ENCODE results near the gene POC5.
"Not testable (repeated sequence)": the region's sequence is repeated elsewhere in the genome, so short reads cannot be mapped to it uniquely, and the experiment has no call there.

Gene POC5

GRCh38 chr5:75695472-75696351 is 21.5 kb downstream of the POC5 start:
- not testable (repeated sequence) for DNase-seq

GRCh38 chr5:75694781-75695180 is 22.5 kb downstream of the POC5 start:
- no peak for DNase-seq

- peak in 1 of 2 experiments; percentile 2 for DNase-seq
These were observed 26.6 kb downstream of the POC5 start for GRCh38 chr5:75690669-75691068.

- no peak for DNase-seq
These were observed 30.8 kb downstream of the POC5 start for GRCh38 chr5:75686480-75686879.

GRCh38 chr5:75685141-75685540 is 32.1 kb downstream of the POC5 start:
- DNase-seq: no peak

GRCh38 chr5:75681125-75681830 is 36.0 kb downstream of the POC5 start:
- DNase-seq: peak; percentile 56 to 60

GRCh38 chr5:75678155-75678554 is 39.1 kb downstream of the POC5 start:
- no peak for DNase-seq

GRCh38 chr5:75677607-75678006 is 39.6 kb downstream of the POC5 start:
- DNase-seq: no peak

- no peak for DNase-seq
These were observed 41.5 kb downstream of the POC5 start for GRCh38 chr5:75675783-75676182.

- DNase-seq: no peak
These were observed 44.6 kb downstream of the POC5 start for GRCh38 chr5:75672616-75673015.

GRCh38 chr5:75671506-75671905 is 45.7 kb downstream of the POC5 start:
- no peak for DNase-seq

- no peak for DNase-seq
These were observed 46.7 kb downstream of the POC5 start for GRCh38 chr5:75670577-75670976.

GRCh38 chr5:75668977-75669689 is 48.1 kb downstream of the POC5 start:
- peak; percentile 56 to 61 for DNase-seq

GRCh38 chr5:75668445-75668844 is 48.8 kb downstream of the POC5 start:
- peak; percentile 5 to 7 for DNase-seq

- DNase-seq: peak in 1 of 2 experiments; percentile 3
These were observed 49.7 kb downstream of the POC5 start for GRCh38 chr5:75667586-75667985.

- no peak for DNase-seq
These were observed 50.4 kb downstream of the POC5 start for GRCh38 chr5:75666801-75667200.

- no peak for DNase-seq
These were observed 52.3 kb downstream of the POC5 start for GRCh38 chr5:75664979-75665378.

GRCh38 chr5:75663579-75664284 is 53.5 kb downstream of the POC5 start:
- DNase-seq: no peak

- DNase-seq: no peak
These were observed 55.2 kb downstream of the POC5 start for GRCh38 chr5:75662061-75662460.

GRCh38 chr5:75660678-75661465 is 56.4 kb downstream of the POC5 start:
- DNase-seq: no peak

- DNase-seq: no peak
These were observed 57.3 kb downstream of the POC5 start for GRCh38 chr5:75659791-75660450.
